H1 (cell line): ENCODE data around the gene ADCK1. TPM values are rescaled to one million over a fixed set of nuclear protein-coding genes. Genes with fewer than 3 reads are reported as not detected.

Source experiments
- CTCF ChIA-PET: fragments of 300-600 bp; sonication (Branson Sonifier 250); formaldehyde crosslinking; loops from one replicate; lab custom pipeline; 2021; ENCODE audit not compliant: partially characterized antibody; lab: Charles Lee
- POLR2A ChIA-PET: fragments of 300-600 bp; sonication (Branson Sonifier 250); formaldehyde crosslinking; loops from one replicate; lab custom pipeline; 2021; ENCODE audit warnings: inconsistent platforms; ENCODE audit not compliant: partially characterized antibody; lab: Charles Lee
- DNase-seq, 2 experiments: peaks; one replicate each; pipeline versions ENCODE4 v3.0.0 to v3.0.0-alpha.2; 2010 to 2022; ENCODE audit warnings: low spot score in 2 of 2, low read depth in 1 of 2, mixed read lengths in 1 of 2
- FAIRE-seq: peaks from 2 replicates; lab custom pipeline; 2011; peaks lifted over from hg19 to GRCh38; lab: Jason Lieb, UNC
- H2AFZ ChIP-seq: 2 replicates; pipeline ENCODE4 v1.8.1; 2012; ENCODE audit warnings: low read length, inconsistent platforms
- H2AK5ac ChIP-seq: 2 replicates; pipeline ENCODE4 v1.6.1; 2013; ENCODE audit warnings: low read depth, low read length
- H2BK120ac ChIP-seq: replicated peaks from 2 replicates; pipeline ENCODE3; 2013; ENCODE audit warnings: low read depth, low read length, inconsistent platforms
- H2BK12ac ChIP-seq: 2 replicates; pipeline ENCODE4 v1.6.1; 2013; ENCODE audit warnings: low read depth, low read length
- H2BK15ac ChIP-seq: 2 replicates; pipeline ENCODE4 v1.6.1; 2013; ENCODE audit warnings: low read length
- H2BK20ac ChIP-seq: 2 replicates; pipeline ENCODE4 v1.6.1; 2013; ENCODE audit warnings: low read length
- H2BK5ac ChIP-seq: 2 replicates; pipeline ENCODE4 v1.6.1; 2013; ENCODE audit warnings: low read depth, low read length
- H3K14ac ChIP-seq: 2 replicates; pipeline ENCODE4 v1.6.1; 2013; ENCODE audit warnings: inconsistent platforms; ENCODE audit not compliant: insufficient read length
- H3K18ac ChIP-seq: 2 replicates; pipeline ENCODE4 v1.6.1; 2013; ENCODE audit warnings: low read length; ENCODE audit errors: extremely low read depth
- H3K23ac ChIP-seq: 2 replicates; pipeline ENCODE4 v1.6.1; 2013; ENCODE audit warnings: inconsistent platforms; ENCODE audit not compliant: insufficient read length
- H3K23me2 ChIP-seq: 2 replicates; pipeline ENCODE4 v1.6.1; 2013; ENCODE audit warnings: low read depth, low read length
- H3K27ac ChIP-seq: 2 replicates; pipeline ENCODE4 v1.6.1; 2011; ENCODE audit warnings: low read depth, low read length, inconsistent platforms
- H3K27me3 ChIP-seq, 4 experiments: replicated peaks in 1 of 4; 1 replicate in 1 of 4; 2 replicates in 3 of 4; pipeline versions ENCODE4 v1.6.1 to v1.8.1; 2011 to 2013; ENCODE audit warnings: low read length in 3 of 4, mild to moderate bottlenecking in 3 of 4, inconsistent platforms in 2 of 4, mixed read lengths in 2 of 4, moderate library complexity in 1 of 4; ENCODE audit not compliant: control insufficient read depth in 3 of 4, insufficient read depth in 3 of 4; ENCODE audit errors: extremely low read depth in 1 of 4
- H3K36me3 ChIP-seq, 4 experiments: 2 replicates each; pipeline versions ENCODE4 v1.6.1 to v1.8.1; 2011 to 2013; ENCODE audit warnings: mild to moderate bottlenecking in 4 of 4, low read length in 3 of 4, moderate library complexity in 2 of 4, control low read depth in 1 of 4, inconsistent platforms in 1 of 4; ENCODE audit not compliant: insufficient read depth in 4 of 4, control insufficient read depth in 2 of 4
- H3K4ac ChIP-seq: replicated peaks from 2 replicates; pipeline ENCODE3; 2013; ENCODE audit warnings: low read length, low read depth, mixed read lengths, inconsistent platforms; ENCODE audit not compliant: insufficient read length
- H3K4me1 ChIP-seq, 4 experiments: replicated peaks in 1 of 4; 1 replicate in 1 of 4; 2 replicates in 3 of 4; pipeline versions ENCODE4 v1.6.1 to v1.8.1; 2011 to 2013; ENCODE audit warnings: low read length in 3 of 4, inconsistent platforms in 2 of 4, mixed read lengths in 1 of 4; ENCODE audit not compliant: insufficient read depth in 4 of 4, control insufficient read depth in 3 of 4
- H3K4me2 ChIP-seq, 2 experiments: 2 replicates each; pipeline versions ENCODE4 v1.6.1 to v1.8.1; 2011 to 2013; ENCODE audit warnings: low read depth in 2 of 2, low read length in 2 of 2, control low read depth in 1 of 2, inconsistent platforms in 1 of 2, mild to moderate bottlenecking in 1 of 2; ENCODE audit not compliant: insufficient read depth in 1 of 2
- H3K4me3 ChIP-seq, 4 experiments: fragments of 200-600, 300-600 bp in 1 of 4; sonication (generic), shearing (Covaris generic), sonication (Bioruptor Twin) in 1 of 4; 2 replicates each; pipeline versions ENCODE4 v1.5.1 to v1.8.1; 2011 to 2016; ENCODE audit warnings: low read length in 4 of 4, low read depth in 3 of 4, control low read depth in 2 of 4, inconsistent platforms in 2 of 4, mild to moderate bottlenecking in 2 of 4, mixed read lengths in 1 of 4, moderate library complexity in 1 of 4; ENCODE audit not compliant: insufficient read depth in 2 of 4; ENCODE audit errors: extremely low read depth in 1 of 4
- H3K56ac ChIP-seq: replicated peaks from 2 replicates; pipeline ENCODE3; 2013; ENCODE audit warnings: low read depth, mild to moderate bottlenecking, mixed read lengths, low read length, inconsistent platforms; ENCODE audit not compliant: insufficient read length
- H3K79me1 ChIP-seq: 2 replicates; pipeline ENCODE4 v1.6.1; 2013; ENCODE audit warnings: low read depth, low read length, control low read depth
- H3K79me2 ChIP-seq, 2 experiments: 2 replicates each; pipeline versions ENCODE4 v1.6.1 to v1.8.1; 2012 to 2013; ENCODE audit warnings: low read length in 2 of 2, mild to moderate bottlenecking in 2 of 2, inconsistent platforms in 1 of 2; ENCODE audit not compliant: insufficient read depth in 2 of 2, control insufficient read depth in 1 of 2
- H3K9ac ChIP-seq, 4 experiments: replicated peaks in 1 of 4; 1 replicate in 1 of 4; 2 replicates in 3 of 4; pipeline versions ENCODE4 v1.6.1 to v1.8.1; 2011 to 2013; ENCODE audit warnings: low read depth in 3 of 4, low read length in 3 of 4, control low read depth in 2 of 4, mild to moderate bottlenecking in 2 of 4, moderate library complexity in 2 of 4, inconsistent platforms in 1 of 4; ENCODE audit errors: extremely low read depth in 1 of 4
- H3K9me3 ChIP-seq, 2 experiments: 2 replicates each; pipeline versions ENCODE4 v1.6.1 to v1.8.1; 2012 to 2013; ENCODE audit warnings: mild to moderate bottlenecking in 2 of 2, moderate library complexity in 2 of 2, control low read depth in 1 of 2, inconsistent platforms in 1 of 2, low read depth in 1 of 2, low read length in 1 of 2, mixed read lengths in 1 of 2; ENCODE audit not compliant: insufficient read depth in 2 of 2
- H4K20me1 ChIP-seq, 2 experiments: replicated peaks in 1 of 2; 2 replicates each; pipeline versions ENCODE3 to v1.8.1; 2011 to 2013; ENCODE audit warnings: inconsistent platforms in 2 of 2, low read length in 2 of 2, mild to moderate bottlenecking in 1 of 2; ENCODE audit not compliant: insufficient read depth in 2 of 2, control insufficient read depth in 1 of 2
- H4K5ac ChIP-seq: 2 replicates; pipeline ENCODE4 v1.6.1; 2013; ENCODE audit warnings: low read length, low read depth, mixed read lengths, inconsistent platforms; ENCODE audit not compliant: insufficient read length
- H4K8ac ChIP-seq: 2 replicates; pipeline ENCODE4 v1.8.0; 2013; ENCODE audit warnings: mild to moderate bottlenecking, moderate library complexity, low read length, inconsistent platforms; ENCODE audit not compliant: insufficient read depth; ENCODE audit errors: extremely low read depth
- H4K91ac ChIP-seq: replicated peaks from 2 replicates; pipeline ENCODE3; 2013; ENCODE audit warnings: low read length, mixed read lengths, inconsistent platforms; ENCODE audit not compliant: insufficient read length
- CREB1 ChIP-seq: IDR thresholded peaks from 2 replicates; pipeline ENCODE4 v1.6.1; 2012; ENCODE audit warnings: inconsistent platforms
- SP4 ChIP-seq: IDR thresholded peaks from 2 replicates; pipeline ENCODE4 v1.6.1; 2012; ENCODE audit warnings: low read length, inconsistent platforms
- WGBS, 2 experiments: shearing (Covaris generic) in 1 of 2; methylation state at CpG; one replicate each; pipeline versions ENCODE4 v1.1.6 to v1.1.7; 2013 to 2015; ENCODE audit warnings: low lambda C conversion rate in 2 of 2, mixed read lengths in 2 of 2, inconsistent platforms in 1 of 2, low coverage in 1 of 2, missing lambda C conversion rate in 1 of 2; ENCODE audit not compliant: insufficient replicate concordance in 2 of 2, insufficient coverage in 1 of 2, insufficient read length in 1 of 2; ENCODE audit errors: extremely low coverage in 1 of 2, missing lambda C conversion rate in 1 of 2; 5-methylcytosine and 5-hydroxymethylcytosine counted together
- polyA plus RNA-seq, 7 experiments: library from polyadenylated mRNA; depleted of rRNA in 3 of 7; stranded (reverse) in 5 of 7; unstranded in 2 of 7; fragments of >200 nt in 5 of 7; fragments of 200-250 nt in 2 of 7; gene quantifications; 1 replicate in 5 of 7; 2 replicates in 1 of 7; 4 replicates in 1 of 7; pipeline versions ENCODE4 v1.2.1 to v1.2.3, GENCODE V29; 2011 to 2013; ENCODE audit warnings: missing spikeins in 2 of 7, mixed read lengths in 2 of 7
- total RNA-seq: library from RNA; stranded (reverse); fragmentation: NEBNext Ultra II Directional; extraction: Animal tissue kit (Norgen Biotek cat#: 25700); gene quantifications from 2 replicates; pipeline ENCODE4 v1.2.1, GENCODE V29; 2021

Gene ADCK1
- total and polyA plus RNA-seq, 2 of the 8 experiments (the other 6 are each of a cell fraction or from before 2014, with no cell fraction given), result 11.0 to 16.8 TPM

GRCh38 chr14:77848031-77848430 is 48.1 kb downstream of the ADCK1 start:
- Histone ChIP-seq H3K27ac (no peak overlapping the region), H4K20me1 (no peaks in the 10 kb centered on the region), H3K79me2 (no peaks in the 10 kb centered on the region), H4K8ac (no peak overlapping the region), H3K56ac (no peak overlapping the region), H2BK5ac (no peak overlapping the region), H2BK120ac (no peak overlapping the region), H2AK5ac (no peak overlapping the region), H3K4me1 (no peaks in the 10 kb centered on the region), H4K5ac (no peak overlapping the region), H3K4me3 (no peak overlapping the region), H2BK15ac (no peak overlapping the region), H3K14ac (no peak overlapping the region), H3K9me3 (no peaks in the 10 kb centered on the region), H3K36me3 (no peaks in the 10 kb centered on the region), H4K91ac (no peak overlapping the region), H3K23ac (no peak overlapping the region), H2BK20ac (no peak overlapping the region), H3K27me3 (no peaks in the 10 kb centered on the region), H3K9ac (no peak overlapping the region), H3K18ac (no peak overlapping the region), H3K4ac (no peak overlapping the region), H2AFZ (no peak overlapping the region), H3K23me2 (no peaks in the 10 kb centered on the region), H3K4me2 (no peak overlapping the region), H2BK12ac (no peak overlapping the region), H3K79me1 (no peaks in the 10 kb centered on the region)
- DNase-seq (no peak), FAIRE-seq (no peak)
- TF ChIP-seq CREB1 (no peak), SP4 (no peak)
- CTCF ChIA-PET, result interaction anchor here (2.7 kb wide), 1 partner anchor 15 kb away, joined by 12 read pairs; no protein-coding TSS in a partner anchor
- POLR2A ChIA-PET, result no interaction called here
- 94% methylated on average over 3 of the region's 3 CpGs; no CpG with 5 or more reads in 1 of the 2 experiments for WGBS, 2 experiments
